Mucosa of descending colon (tissue), 3 donors: Measurements from ENCODE around the gene HUNK. TPM values are rescaled to one million over a fixed set of nuclear protein-coding genes. Genes with fewer than 3 reads are reported as not detected.

Source experiments
- ATAC-seq: fragments of 200-7000 bp; cut with Tn5 transposase; one replicate; pipeline ENCODE4 v1.9.1; 2020; ENCODE audit warnings: mild to moderate bottlenecking, moderate library complexity
- DNase-seq, 3 donors: peaks; one replicate each; pipeline ENCODE4 v3.0.0-alpha.2; 2020
- H3K36me3 ChIP-seq: fragments of 200-600 bp; one replicate; pipeline ENCODE4 v1.8.0; 2021; ENCODE audit warnings: low read depth, mild to moderate bottlenecking
- H3K4me1 ChIP-seq: fragments of 200-600 bp; one replicate; pipeline ENCODE4 v1.8.0; 2021; ENCODE audit warnings: low read depth, mild to moderate bottlenecking
- H3K4me3 ChIP-seq: fragments of 200-600 bp; one replicate; pipeline ENCODE4 v1.8.0; 2021; ENCODE audit warnings: mild to moderate bottlenecking
- H3K9me3 ChIP-seq: fragments of 200-600 bp; one replicate; pipeline ENCODE4 v1.8.0; 2021; ENCODE audit warnings: mild to moderate bottlenecking
- intact Hi-C, 2 donors: fragments of 100-400 bp; cut with DNase I in 1 of 2; cut with micrococcal nuclease in 1 of 2; formaldehyde crosslinking; loops; one replicate each; pipeline versions ENCODE4 v1.11.0 to v1.11.1; 2022; cut with DNase I, micrococcal nuclease
- total RNA-seq, 3 donors: library from RNA; stranded (reverse); fragmentation: NEBNext Ultra II Directional in 2 of 3; extraction: Animal tissue kit (Norgen Biotek cat#: 25700) in 2 of 3; gene quantifications; one replicate each; pipeline versions ENCODE4 v1.2.1 to v1.2.4, GENCODE V29; 2021 to 2023
- TF ChIP-seq, protein P1 (sequence below): fragments of 200-600 bp; IDR thresholded peaks from one replicate; pipeline ENCODE4 v1.8.0; 2022; ENCODE audit warnings: antibody characterized with exemption, mild to moderate bottlenecking
- donor health status: DM: no; HTN: no; CAD: no; lungs with moderate emphysema.
- donor health status: DM: no; HTN: no; CAD: no.
- donor health status: DM: no; HTN: yes; CAD: no.

The HUNK gene
- total RNA-seq, 3 donors from 2014 or later, result 3.8 to 12.3 (median 11.0) TPM

DNA sequence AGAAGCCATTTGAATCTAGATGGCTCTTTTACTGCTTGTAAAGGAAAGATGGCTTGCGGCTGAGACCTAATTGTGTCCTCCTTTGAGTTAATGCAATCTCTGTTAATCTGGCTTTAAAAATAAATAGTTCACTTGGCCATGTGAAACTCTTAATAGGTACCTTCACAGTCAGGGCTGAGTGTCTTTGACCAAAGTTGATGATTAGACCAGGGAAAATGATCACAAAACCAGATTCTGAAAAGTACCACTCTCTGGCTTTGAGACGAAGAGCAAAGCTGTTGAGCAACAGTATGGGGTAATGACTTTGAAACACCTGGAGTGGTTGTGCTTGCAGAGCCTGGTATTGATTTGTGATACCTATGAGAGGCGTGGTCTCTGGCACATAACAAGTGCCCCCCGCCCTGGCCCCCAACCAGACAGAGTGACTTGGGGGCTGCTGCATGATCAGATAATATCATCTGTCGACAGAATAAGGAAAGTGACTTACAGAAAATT is 4.7 kb downstream of the HUNK start:
- intact Hi-C loops, result no loop called here
- DNase-seq (no peak), ATAC-seq (no peak)

DNA sequence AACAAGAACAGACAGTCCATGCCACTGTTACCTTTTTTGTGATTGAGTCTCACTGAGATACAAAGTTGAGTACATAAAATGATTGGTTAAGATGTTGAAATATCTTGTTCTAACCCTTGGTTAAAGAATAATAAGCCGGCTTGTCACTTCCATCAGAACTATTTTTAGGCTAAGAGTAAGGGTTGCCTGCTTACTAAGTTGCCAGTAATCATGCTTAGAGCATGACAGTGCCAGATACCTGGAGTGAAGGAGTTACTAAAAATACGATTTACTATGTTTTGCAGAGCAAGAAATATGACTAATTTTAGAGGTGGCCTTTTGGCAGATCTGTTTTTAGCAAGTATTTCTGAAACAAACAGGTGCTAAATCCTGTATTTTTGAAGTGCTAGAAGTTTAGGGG is 6.0 kb downstream of the HUNK start:
- TF ChIP-seq, protein P1, sequence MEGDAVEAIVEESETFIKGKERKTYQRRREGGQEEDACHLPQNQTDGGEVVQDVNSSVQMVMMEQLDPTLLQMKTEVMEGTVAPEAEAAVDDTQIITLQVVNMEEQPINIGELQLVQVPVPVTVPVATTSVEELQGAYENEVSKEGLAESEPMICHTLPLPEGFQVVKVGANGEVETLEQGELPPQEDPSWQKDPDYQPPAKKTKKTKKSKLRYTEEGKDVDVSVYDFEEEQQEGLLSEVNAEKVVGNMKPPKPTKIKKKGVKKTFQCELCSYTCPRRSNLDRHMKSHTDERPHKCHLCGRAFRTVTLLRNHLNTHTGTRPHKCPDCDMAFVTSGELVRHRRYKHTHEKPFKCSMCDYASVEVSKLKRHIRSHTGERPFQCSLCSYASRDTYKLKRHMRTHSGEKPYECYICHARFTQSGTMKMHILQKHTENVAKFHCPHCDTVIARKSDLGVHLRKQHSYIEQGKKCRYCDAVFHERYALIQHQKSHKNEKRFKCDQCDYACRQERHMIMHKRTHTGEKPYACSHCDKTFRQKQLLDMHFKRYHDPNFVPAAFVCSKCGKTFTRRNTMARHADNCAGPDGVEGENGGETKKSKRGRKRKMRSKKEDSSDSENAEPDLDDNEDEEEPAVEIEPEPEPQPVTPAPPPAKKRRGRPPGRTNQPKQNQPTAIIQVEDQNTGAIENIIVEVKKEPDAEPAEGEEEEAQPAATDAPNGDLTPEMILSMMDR, result no peak
- ATAC-seq (no peak), DNase-seq (no peak)
- Histone ChIP-seq H3K36me3 (no peaks in the 10 kb centered on the region), H3K9me3 (no peaks in the 10 kb centered on the region), H3K4me1 (peaks cover 4% of the 10 kb centered on the region), H3K4me3 (no peak overlapping the region)
- intact Hi-C loops, result no loop called here

More for the DNA sequence above, 4.7 kb downstream of the HUNK start:
- Histone ChIP-seq H3K9me3 (no peaks in the 10 kb centered on the region), H3K4me1 (peaks cover 4% of the 10 kb centered on the region), H3K4me3 (no peak overlapping the region), H3K36me3 (no peaks in the 10 kb centered on the region)
- TF ChIP-seq, protein P1, result no peak

DNA sequence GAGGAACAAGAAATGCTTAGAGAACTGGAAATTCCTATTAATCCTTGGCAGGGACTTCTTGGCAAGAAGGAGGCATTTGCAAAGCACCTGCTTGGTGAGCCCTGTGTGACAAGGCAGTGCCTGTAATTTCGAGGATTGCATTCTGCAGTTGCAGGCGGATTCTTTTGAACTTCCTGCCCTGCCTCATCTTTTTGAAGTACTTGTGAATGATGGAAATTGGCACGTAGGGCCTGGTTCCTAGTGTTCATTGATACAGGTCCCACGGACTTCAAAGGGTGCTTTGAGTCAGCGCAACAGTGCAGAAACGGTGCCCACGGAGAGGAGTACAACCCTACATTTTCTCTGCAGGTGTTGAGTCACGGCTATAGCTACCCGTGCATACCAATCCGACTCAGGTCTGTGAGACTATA is 6.4 kb downstream of the HUNK start:
- ATAC-seq (peak; percentile 58), DNase-seq (no peak)
- intact Hi-C loops, result no loop called here
- Histone ChIP-seq H3K4me1 (peaks cover 4% of the 10 kb centered on the region), H3K4me3 (no peak overlapping the region), H3K9me3 (no peaks in the 10 kb centered on the region), H3K36me3 (no peaks in the 10 kb centered on the region)
- TF ChIP-seq, protein P1, result no peak

DNA sequence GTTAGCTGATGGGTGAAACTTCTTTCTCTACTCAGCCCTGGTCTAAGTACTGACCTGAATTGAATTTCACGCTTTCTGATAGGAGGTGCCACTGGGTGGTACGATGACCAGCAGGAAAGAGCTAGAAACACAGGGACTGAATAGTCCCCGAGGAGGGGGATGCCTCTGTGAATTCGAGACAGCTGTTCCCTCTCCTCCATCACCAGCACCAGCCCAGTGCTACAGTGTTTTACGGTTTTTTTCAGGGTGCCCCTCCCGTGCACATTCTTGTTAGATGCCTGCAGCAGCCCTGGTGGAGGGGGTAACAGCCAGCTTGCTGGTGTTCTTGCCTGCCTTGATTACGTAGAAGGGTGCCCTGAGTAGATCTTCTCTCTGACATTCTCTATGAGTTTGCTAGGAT is 7.1 kb downstream of the HUNK start:
- no peak for ATAC-seq
- intact Hi-C loops, result no loop called here
- TF ChIP-seq, protein P1, result no peak

DNA sequence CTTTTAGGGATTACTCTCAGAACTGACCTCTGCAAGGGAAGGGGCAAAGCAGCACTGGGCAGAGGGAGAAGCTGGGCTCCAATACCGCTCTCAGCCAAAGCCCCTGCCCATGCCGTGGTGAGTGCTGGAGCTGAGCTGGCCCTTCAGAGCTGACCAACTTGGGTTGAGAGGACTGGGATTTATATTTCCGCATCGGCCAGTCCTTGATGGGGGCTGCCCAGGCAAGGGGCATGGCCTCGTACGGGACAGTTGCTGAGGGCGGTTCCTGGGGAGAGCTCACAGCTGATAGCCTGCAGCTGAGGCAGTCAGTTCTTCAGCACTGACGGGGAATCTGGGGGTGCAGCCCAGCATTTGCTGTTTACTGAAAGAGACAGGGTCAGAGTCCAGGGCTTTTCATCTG is 8.0 kb downstream of the HUNK start:
- Histone ChIP-seq H3K9me3 (no peaks in the 10 kb centered on the region), H3K36me3 (no peaks in the 10 kb centered on the region), H3K4me1 (no peaks in the 10 kb centered on the region), H3K4me3 (no peak overlapping the region)
- no peak for DNase-seq
- intact Hi-C loops, result no loop called here
- ATAC-seq, result no peak
- TF ChIP-seq, protein P1, result no peak

More for the DNA sequence above, 7.1 kb downstream of the HUNK start:
- DNase-seq, result no peak
- Histone ChIP-seq H3K36me3 (no peaks in the 10 kb centered on the region), H3K9me3 (no peaks in the 10 kb centered on the region), H3K4me1 (no peaks in the 10 kb centered on the region), H3K4me3 (no peak overlapping the region)

DNA sequence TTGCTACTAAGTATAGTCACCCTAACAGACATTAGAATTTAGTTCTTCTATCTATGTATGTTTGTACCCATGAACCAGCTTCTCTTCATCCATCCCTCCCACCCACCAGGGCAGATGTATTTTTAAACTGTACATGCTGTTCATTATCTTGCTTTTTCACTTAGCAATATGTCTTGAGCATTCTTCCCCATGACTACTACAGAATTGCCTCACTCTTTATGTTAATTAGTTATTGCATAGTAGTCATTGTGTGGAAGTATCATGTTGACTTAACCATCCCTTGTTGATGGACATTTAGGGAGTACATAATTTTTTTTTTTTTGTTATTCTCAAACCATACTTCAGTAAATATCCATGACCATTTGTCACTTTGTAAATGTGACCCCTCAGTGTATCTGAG is 9.9 kb downstream of the HUNK start:
- Histone ChIP-seq H3K4me1 (no peaks in the 10 kb centered on the region), H3K9me3 (no peaks in the 10 kb centered on the region), H3K36me3 (no peaks in the 10 kb centered on the region), H3K4me3 (no peak overlapping the region)
- no peak for ATAC-seq
- DNase-seq, result no peak
- TF ChIP-seq, protein P1, result no peak
- intact Hi-C loops, result no loop called here
